Measurements from ENCODE around the gene TMEM232. TPM values are rescaled to one million over a fixed set of nuclear protein-coding genes. Genes with fewer than 3 reads are reported as not detected.

Gene TMEM232
- total and polyA plus RNA-seq, 8 donors, result 2.4 to 8.4 (median 5.2) TPM

GRCh38 chr5:110562191-110562590 is 164.3 kb downstream of the TMEM232 start:
- TF ChIP-seq, protein P1, sequence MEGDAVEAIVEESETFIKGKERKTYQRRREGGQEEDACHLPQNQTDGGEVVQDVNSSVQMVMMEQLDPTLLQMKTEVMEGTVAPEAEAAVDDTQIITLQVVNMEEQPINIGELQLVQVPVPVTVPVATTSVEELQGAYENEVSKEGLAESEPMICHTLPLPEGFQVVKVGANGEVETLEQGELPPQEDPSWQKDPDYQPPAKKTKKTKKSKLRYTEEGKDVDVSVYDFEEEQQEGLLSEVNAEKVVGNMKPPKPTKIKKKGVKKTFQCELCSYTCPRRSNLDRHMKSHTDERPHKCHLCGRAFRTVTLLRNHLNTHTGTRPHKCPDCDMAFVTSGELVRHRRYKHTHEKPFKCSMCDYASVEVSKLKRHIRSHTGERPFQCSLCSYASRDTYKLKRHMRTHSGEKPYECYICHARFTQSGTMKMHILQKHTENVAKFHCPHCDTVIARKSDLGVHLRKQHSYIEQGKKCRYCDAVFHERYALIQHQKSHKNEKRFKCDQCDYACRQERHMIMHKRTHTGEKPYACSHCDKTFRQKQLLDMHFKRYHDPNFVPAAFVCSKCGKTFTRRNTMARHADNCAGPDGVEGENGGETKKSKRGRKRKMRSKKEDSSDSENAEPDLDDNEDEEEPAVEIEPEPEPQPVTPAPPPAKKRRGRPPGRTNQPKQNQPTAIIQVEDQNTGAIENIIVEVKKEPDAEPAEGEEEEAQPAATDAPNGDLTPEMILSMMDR (IDR thresholded peaks at IDR 0.05), result no peak
- H3K4me3 ChIP-seq, result no peak overlapping the region
- no peaks in the 10 kb centered on the region for H3K4me1 ChIP-seq
- no peak overlapping the region for H3K27ac ChIP-seq
- intact Hi-C loops (cut with DNase I), result no loop called here
- DNase-seq (no peak), ATAC-seq (no peak)
- H3K36me3 ChIP-seq, result no peaks in the 10 kb centered on the region
- no peaks in the 10 kb centered on the region for H3K27me3 ChIP-seq
- peaks cover 0 to 8% of the 10 kb centered on the region in 2 donors for H3K9me3 ChIP-seq

DNA sequence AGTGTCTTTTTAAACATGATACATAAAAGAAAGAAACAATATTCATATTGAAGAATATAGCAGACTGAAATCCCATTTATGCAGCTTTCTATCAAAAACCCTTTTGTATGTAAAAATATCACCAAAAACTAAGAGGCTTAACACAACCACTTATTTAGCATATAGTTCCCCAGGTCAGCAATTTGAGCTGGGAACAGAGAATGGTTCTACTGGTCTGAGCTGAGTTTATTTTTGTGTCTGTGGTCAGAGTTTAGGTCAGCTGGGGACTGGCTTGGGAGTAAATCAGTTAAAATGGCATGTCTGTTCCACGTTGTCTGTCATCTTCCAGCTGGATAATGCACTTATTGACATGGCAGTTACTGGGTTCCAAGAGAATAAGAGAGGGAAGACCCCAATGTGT is 165.0 kb downstream of the TMEM232 start:
- TF ChIP-seq, protein P1 (IDR thresholded peaks at IDR 0.05), result no peak
- H3K27ac ChIP-seq, result no peak overlapping the region

GRCh38 chr5:110549301-110549700 is 177.2 kb downstream of the TMEM232 start:
- no peak overlapping the region for H3K27ac ChIP-seq
- no peaks in the 10 kb centered on the region for H3K27me3 ChIP-seq
- DNase-seq (no peak), ATAC-seq (no peak)
- peaks cover 0 to 24% of the 10 kb centered on the region in 2 donors for H3K9me3 ChIP-seq
- H3K4me1 ChIP-seq, result no peaks in the 10 kb centered on the region
- H3K4me3 ChIP-seq, result no peak overlapping the region
- no peaks in the 10 kb centered on the region for H3K36me3 ChIP-seq
- intact Hi-C loops (cut with DNase I), result no loop called here
- TF ChIP-seq, protein P1 (IDR thresholded peaks at IDR 0.05), result no peak

More for the DNA sequence above, 165.0 kb downstream of the TMEM232 start:
- no peak overlapping the region for H3K4me3 ChIP-seq
- intact Hi-C loops (cut with DNase I), result no loop called here
- H3K27me3 ChIP-seq, result no peaks in the 10 kb centered on the region
- peaks cover 0 to 11% of the 10 kb centered on the region in 2 donors for H3K9me3 ChIP-seq
- H3K4me1 ChIP-seq, result no peaks in the 10 kb centered on the region
- no peaks in the 10 kb centered on the region for H3K36me3 ChIP-seq
- DNase-seq, result no peak
- no peak for ATAC-seq

DNA sequence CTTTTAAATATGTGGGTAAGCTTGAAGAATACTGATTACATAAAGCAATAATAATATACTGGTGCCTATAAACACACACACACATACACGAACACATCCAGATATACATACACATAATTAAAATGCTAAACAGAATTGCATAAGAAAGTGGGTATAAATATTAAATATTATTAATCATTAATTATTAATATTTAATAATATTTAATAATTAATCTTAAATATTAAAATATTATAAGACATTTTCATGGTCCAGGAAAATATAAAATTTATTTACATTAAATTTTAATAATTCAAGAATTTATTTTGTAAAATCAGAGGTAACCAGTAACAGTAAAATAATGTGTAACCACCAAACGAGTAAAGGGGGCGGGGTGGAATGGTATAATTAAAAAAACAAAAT is 178.3 kb downstream of the TMEM232 start:
- H3K4me1 ChIP-seq, result no peaks in the 10 kb centered on the region
- H3K27ac ChIP-seq, result no peak overlapping the region
- DNase-seq (no peak), ATAC-seq (no peak)
- H3K36me3 ChIP-seq, result no peaks in the 10 kb centered on the region
- TF ChIP-seq, protein P1 (IDR thresholded peaks at IDR 0.05), result no peak
- no peaks in the 10 kb centered on the region for H3K27me3 ChIP-seq
- intact Hi-C loops (cut with DNase I), result no loop called here
- no peak overlapping the region for H3K4me3 ChIP-seq
- peaks cover 0 to 19% of the 10 kb centered on the region in 2 donors for H3K9me3 ChIP-seq

DNA sequence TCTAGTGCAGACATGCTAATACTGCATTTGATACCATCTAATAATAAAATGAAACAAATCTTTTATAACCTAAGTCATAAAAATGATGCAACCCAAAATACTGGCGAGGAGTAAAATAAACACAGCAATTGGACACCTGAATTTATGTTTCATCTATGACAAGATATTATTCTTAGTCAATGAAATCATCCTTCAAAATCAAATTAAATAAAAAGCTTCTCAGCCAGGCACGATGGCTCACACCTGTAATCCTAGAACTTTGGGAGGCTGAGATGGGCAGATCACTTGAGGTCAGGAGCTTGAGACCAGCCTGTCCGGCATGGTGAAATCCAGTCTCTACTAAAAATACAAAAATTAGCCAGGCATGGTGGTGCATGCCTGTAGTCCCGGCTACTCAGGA is 179.0 kb downstream of the TMEM232 start:
- Histone ChIP-seq H3K27me3 (no peaks in the 10 kb centered on the region), H3K4me3 (no peak overlapping the region), H3K27ac (no peak overlapping the region), H3K9me3 (peaks cover 0 to 12% of the 10 kb centered on the region in 2 donors), H3K36me3 (no peaks in the 10 kb centered on the region), H3K4me1 (no peaks in the 10 kb centered on the region)
- no peak for DNase-seq
- intact Hi-C loops (cut with DNase I), result no loop called here
- ATAC-seq, result no peak
- TF ChIP-seq, protein P1 (IDR thresholded peaks at IDR 0.05), result no peak

All from left lung (tissue), 10 donors.